CD4-positive, alpha-beta T cell treated with Interleukin-15 for 1 hour (primary cell): ENCODE data around the gene ATL3.
"Not testable (repeated sequence)": the region's sequence is repeated elsewhere in the genome, so short reads cannot be mapped to it uniquely, and the experiment has no call there.

Experiments used
- DNase-seq: peaks from one replicate; pipeline ENCODE4 v3.0.0-alpha.2; 2020

The ATL3 gene

GRCh38 chr11:63680834-63681320, 9.7 kb upstream of the ATL3 start:
- no peak for DNase-seq

GRCh38 chr11:63673579-63673978, 2.4 kb upstream of the ATL3 start:
- no peak for DNase-seq

- DNase-seq: no peak
Observed at GRCh38 chr11:63672936-63673539, 1.9 kb upstream of the ATL3 start.

- DNase-seq: no peak
Observed at GRCh38 chr11:63672156-63672463, 934 bp upstream of the ATL3 start.

- peak; percentile 23 for DNase-seq
Observed at GRCh38 chr11:63670433-63671321, 499 bp downstream of the ATL3 start.

- DNase-seq: no peak
Observed at GRCh38 chr11:63670096-63670432, 1.1 kb downstream of the ATL3 start.

- no peak for DNase-seq
Observed at GRCh38 chr11:63667995-63668795, 3.0 kb downstream of the ATL3 start.

GRCh38 chr11:63666874-63667273, 4.3 kb downstream of the ATL3 start:
- DNase-seq: no peak

- no peak for DNase-seq
Observed at GRCh38 chr11:63663809-63664208, 7.4 kb downstream of the ATL3 start.

GRCh38 chr11:63660972-63661371, 10.2 kb downstream of the ATL3 start:
- no peak for DNase-seq

GRCh38 chr11:63652671-63653070, 18.5 kb downstream of the ATL3 start:
- DNase-seq: no peak

- no peak for DNase-seq
Observed at GRCh38 chr11:63643205-63643604, 28.0 kb downstream of the ATL3 start.

- DNase-seq: no peak
Observed at GRCh38 chr11:63641727-63642126, 29.4 kb downstream of the ATL3 start.

GRCh38 chr11:63639199-63639832, 31.9 kb downstream of the ATL3 start:
- no peak for DNase-seq

- not testable (repeated sequence) for DNase-seq
Observed at GRCh38 chr11:63638436-63638835, 32.7 kb downstream of the ATL3 start.

- DNase-seq: peak; percentile 65
Observed at GRCh38 chr11:63635762-63636465, 35.3 kb downstream of the ATL3 start.

- DNase-seq: no peak
Observed at GRCh38 chr11:63629426-63629825, 41.8 kb downstream of the ATL3 start.

- DNase-seq: no peak
Observed at GRCh38 chr11:63623513-63624140, 47.5 kb downstream of the ATL3 start.

GRCh38 chr11:63622323-63622722, 48.9 kb downstream of the ATL3 start:
- DNase-seq: no peak

- no peak for DNase-seq
Observed at GRCh38 chr11:63621071-63621470, 50.1 kb downstream of the ATL3 start.

GRCh38 chr11:63619967-63620366, 51.2 kb downstream of the ATL3 start:
- no peak for DNase-seq

GRCh38 chr11:63617686-63618085, 53.5 kb downstream of the ATL3 start:
- not testable (repeated sequence) for DNase-seq
